Astrocyte (in vitro differentiated cells and primary cell): ENCODE data around the gene DIAPH3. TPM values are rescaled to one million over a fixed set of nuclear protein-coding genes. Genes with fewer than 3 reads are reported as not detected.

Experiments used
- DNase-seq: peaks from one replicate; pipeline ENCODE4 v3.0.0-alpha.2; 2010; ENCODE audit warnings: low read depth
- FAIRE-seq: peaks from 2 replicates; lab custom pipeline; 2011; peaks lifted over from hg19 to GRCh38; lab: Jason Lieb, UNC
- H2AFZ ChIP-seq: 2 replicates; pipeline ENCODE4 v1.6.0; 2012; ENCODE audit warnings: low read depth, low read length, inconsistent platforms
- H3K27ac ChIP-seq: 2 replicates; pipeline ENCODE4 v1.5.1; 2011; ENCODE audit warnings: low read depth, low read length, inconsistent platforms
- H3K27me3 ChIP-seq: 2 replicates; pipeline ENCODE4 v1.6.0; 2011; ENCODE audit warnings: low read length, inconsistent platforms; ENCODE audit not compliant: insufficient read depth
- H3K36me3 ChIP-seq: 2 replicates; pipeline ENCODE4 v1.5.1; 2011; ENCODE audit warnings: low read length, inconsistent platforms; ENCODE audit not compliant: insufficient read depth
- H3K4me1 ChIP-seq: 2 replicates; pipeline ENCODE4 v1.5.1; 2011; ENCODE audit warnings: low read length, inconsistent platforms; ENCODE audit not compliant: insufficient read depth
- H3K4me2 ChIP-seq: 2 replicates; pipeline ENCODE4 v1.6.0; 2012; ENCODE audit warnings: low read length, inconsistent platforms
- H3K4me3 ChIP-seq: 2 replicates; pipeline ENCODE4 v1.5.1; 2011; ENCODE audit warnings: low read depth, mild to moderate bottlenecking, low read length, inconsistent platforms; ENCODE audit not compliant: insufficient read depth
- H3K79me2 ChIP-seq: 2 replicates; pipeline ENCODE4 v1.6.0; 2012; ENCODE audit warnings: mild to moderate bottlenecking, low read length, inconsistent platforms; ENCODE audit not compliant: insufficient read depth
- H3K9ac ChIP-seq: 2 replicates; pipeline ENCODE4 v1.6.0; 2012; ENCODE audit warnings: mild to moderate bottlenecking, low read length, inconsistent platforms
- H3K9me3 ChIP-seq: 2 replicates; pipeline ENCODE4 v1.5.1; 2012; ENCODE audit warnings: low read depth, mild to moderate bottlenecking, low read length, inconsistent platforms; ENCODE audit not compliant: insufficient read depth
- H4K20me1 ChIP-seq: 2 replicates; pipeline ENCODE4 v1.6.0; 2012; ENCODE audit warnings: low read length, inconsistent platforms; ENCODE audit not compliant: insufficient read depth
- H3K27ac Mint-ChIP-seq: one replicate; pipeline ENCODE4 v1.8.0; 2021; ENCODE audit warnings: mild to moderate bottlenecking, mixed read lengths; ENCODE audit not compliant: unreplicated experiment
- H3K27me3 Mint-ChIP-seq: one replicate; pipeline ENCODE4 v1.8.0; 2021; ENCODE audit warnings: low read depth, mixed read lengths; ENCODE audit not compliant: unreplicated experiment
- H3K36me3 Mint-ChIP-seq: one replicate; pipeline ENCODE4 v1.8.0; 2021; ENCODE audit warnings: low read depth, mixed read lengths; ENCODE audit not compliant: unreplicated experiment
- H3K4me1 Mint-ChIP-seq: one replicate; pipeline ENCODE4 v1.8.0; 2021; ENCODE audit warnings: low read depth, mixed read lengths; ENCODE audit not compliant: unreplicated experiment
- H3K4me3 Mint-ChIP-seq: one replicate; pipeline ENCODE4 v1.8.0; 2021; ENCODE audit warnings: mild to moderate bottlenecking, moderate library complexity, mixed read lengths; ENCODE audit not compliant: unreplicated experiment
- H3K9me3 Mint-ChIP-seq: one replicate; pipeline ENCODE4 v1.8.0; 2021; ENCODE audit warnings: mild to moderate bottlenecking, mixed read lengths; ENCODE audit not compliant: unreplicated experiment
- CTCF ChIP-seq: IDR thresholded peaks from 2 replicates; pipeline ENCODE4 v1.5.1; 2011; ENCODE audit warnings: low read depth, mild to moderate bottlenecking, inconsistent platforms, low read length, moderate library complexity; ENCODE audit not compliant: insufficient read depth
- EZH2 ChIP-seq: IDR thresholded peaks from 2 replicates; pipeline ENCODE4 v1.6.1; 2012; ENCODE audit warnings: mild to moderate bottlenecking, low read length, inconsistent platforms; ENCODE audit not compliant: insufficient read depth
- total RNA-seq: library from RNA; stranded (reverse); gene quantifications from 2 replicates; pipeline ENCODE4 v1.2.1, GENCODE V29; 2021

DIAPH3 gene
- total RNA-seq, 1 donor from 2014 or later = 19.0 TPM

DNA sequence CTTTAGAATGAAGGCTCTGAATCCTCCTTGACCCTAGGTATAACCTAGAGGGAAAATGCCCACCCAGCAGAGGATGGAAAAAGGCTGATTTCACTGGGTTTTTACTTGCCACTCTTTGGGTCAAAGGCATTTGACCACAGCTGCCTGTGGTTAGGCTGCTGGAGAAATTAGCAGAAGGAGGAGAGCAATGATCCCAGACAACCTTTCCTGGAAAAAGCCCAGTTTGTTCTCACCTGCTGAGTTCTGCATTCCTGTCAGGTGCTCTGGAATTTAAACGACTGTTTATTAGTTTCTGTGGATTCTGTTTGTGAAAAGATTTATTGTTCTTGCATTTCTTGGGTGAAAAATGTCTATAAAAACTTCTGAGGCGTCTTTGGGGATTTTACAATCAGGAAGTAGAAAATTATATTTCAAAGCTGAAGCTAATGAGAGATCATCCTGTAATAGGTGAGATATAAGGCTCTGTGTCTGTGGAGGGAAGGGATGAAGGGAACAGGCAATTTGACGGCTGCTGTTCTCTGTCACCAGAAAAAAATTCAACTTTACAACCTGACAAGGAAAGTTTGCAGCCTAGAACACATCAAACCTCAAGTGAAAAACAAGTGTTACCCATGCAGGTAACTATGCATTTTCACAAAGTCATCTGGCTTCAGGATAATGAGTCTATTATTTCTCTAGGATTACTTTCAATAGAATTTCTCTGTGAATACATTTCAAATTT lies 519.7 kb downstream of the DIAPH3 start:
- Mint-ChIP-seq H3K27me3 (peaks cover 3% of the 10 kb centered on the region), H3K36me3 (no peaks in the 10 kb centered on the region), H3K4me3 (no peak overlapping the region), H3K4me1 (peaks cover 26% of the 10 kb centered on the region), H3K9me3 (no peaks in the 10 kb centered on the region), H3K27ac (no peak overlapping the region)
- H4K20me1 ChIP-seq = no peaks in the 10 kb centered on the region
- H3K9ac ChIP-seq = no peak overlapping the region
- DNase-seq (no peak), FAIRE-seq (no peak)
- peaks cover 3% of the 10 kb centered on the region for H3K27me3 ChIP-seq
- H3K36me3 ChIP-seq = no peaks in the 10 kb centered on the region
- H3K79me2 ChIP-seq = no peaks in the 10 kb centered on the region
- no peaks in the 10 kb centered on the region for H3K9me3 ChIP-seq
- H2AFZ ChIP-seq = no peak overlapping the region
- TF ChIP-seq EZH2 (no peak), CTCF (no peak)
- H3K4me1 ChIP-seq = peaks cover 3% of the 10 kb centered on the region
- no peak overlapping the region for H3K4me2 ChIP-seq
- no peak overlapping the region for H3K4me3 ChIP-seq
- H3K27ac ChIP-seq = no peak overlapping the region

GRCh38 chr13:59643364-59643841 lies 520.3 kb downstream of the DIAPH3 start:
- Histone ChIP-seq H3K9ac (no peak overlapping the region), H3K27ac (no peak overlapping the region), H3K9me3 (no peaks in the 10 kb centered on the region), H4K20me1 (no peaks in the 10 kb centered on the region), H3K4me2 (no peak overlapping the region), H3K36me3 (no peaks in the 10 kb centered on the region), H2AFZ (no peak overlapping the region), H3K4me3 (no peak overlapping the region), H3K27me3 (peaks cover 5% of the 10 kb centered on the region), H3K79me2 (no peaks in the 10 kb centered on the region), H3K4me1 (peaks cover 3% of the 10 kb centered on the region)
- Mint-ChIP-seq H3K4me1 (peaks cover 26% of the 10 kb centered on the region), H3K27me3 (peaks cover 3% of the 10 kb centered on the region), H3K27ac (no peak overlapping the region), H3K4me3 (no peak overlapping the region), H3K36me3 (no peaks in the 10 kb centered on the region), H3K9me3 (no peaks in the 10 kb centered on the region)
- TF ChIP-seq CTCF = no peak
- TF ChIP-seq EZH2 = no peak
- FAIRE-seq = no peak
- no peak for DNase-seq

DNA sequence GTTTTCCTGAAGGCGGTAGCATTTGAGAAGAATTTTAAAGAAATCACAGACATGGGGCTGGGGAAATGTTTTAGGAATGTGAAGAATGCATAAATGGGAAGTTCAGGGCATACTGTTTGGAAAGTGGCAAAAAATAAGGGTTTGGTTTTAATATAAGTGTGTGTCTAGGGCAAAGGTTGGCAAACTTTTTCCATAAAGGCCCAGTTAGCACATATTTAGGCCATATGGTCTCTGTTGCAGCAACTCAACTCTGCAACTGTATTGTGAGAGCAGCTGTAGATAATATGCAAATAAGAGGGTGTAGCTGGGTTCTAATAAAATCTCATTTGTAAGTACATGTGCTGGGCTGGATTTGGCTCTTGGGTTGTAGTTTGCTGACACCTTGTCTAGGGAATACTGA lies 521.9 kb downstream of the DIAPH3 start:
- Histone ChIP-seq H3K4me1 (peaks cover 3% of the 10 kb centered on the region), H3K79me2 (no peaks in the 10 kb centered on the region), H2AFZ (no peak overlapping the region), H3K4me3 (no peak overlapping the region), H3K9ac (no peak overlapping the region), H3K4me2 (no peak overlapping the region), H4K20me1 (no peaks in the 10 kb centered on the region), H3K27ac (no peak overlapping the region), H3K36me3 (no peaks in the 10 kb centered on the region), H3K9me3 (no peaks in the 10 kb centered on the region), H3K27me3 (peaks cover 6% of the 10 kb centered on the region)
- DNase-seq (peak; percentile 20), FAIRE-seq (no peak)
- H3K4me1 Mint-ChIP-seq = peaks cover 26% of the 10 kb centered on the region
- no peak overlapping the region for H3K4me3 Mint-ChIP-seq
- TF ChIP-seq CTCF = no peak
- no peak for TF ChIP-seq EZH2
- H3K36me3 Mint-ChIP-seq = no peaks in the 10 kb centered on the region
- peaks cover 3% of the 10 kb centered on the region for H3K27me3 Mint-ChIP-seq
- no peak overlapping the region for H3K27ac Mint-ChIP-seq
- H3K9me3 Mint-ChIP-seq = no peaks in the 10 kb centered on the region
